A549 treated with DMSO at 1 μM for 4 hours (cell line): ENCODE results near the gene KISS1R. TPM values are rescaled to one million over a fixed set of nuclear protein-coding genes. Genes with fewer than 3 reads are reported as not detected.

Experiments used
- total RNA-seq: library from RNA; stranded (reverse); fragments of 200-300 nt; extraction: Qiagen RNA extraction; gene quantifications from 5 replicates; pipeline ENCODE4 v1.2.3, GENCODE V29; 2022; ENCODE audit warnings: low read depth

KISS1R gene
- total RNA-seq, result 0.17 to 0.43 TPM (median 0.30 TPM) in 5 replicates

GRCh38 chr19:917323-918151 is at the start of gene KISS1R:
Gene KISS1R, plus strand, starts transcription at chr19:917333. Its CDS starts 170 bp downstream, at chr19:917503.

GRCh38 chr19:892894-893689 is 24.0 kb upstream of the KISS1R start, which contains the start of the genes MED16 and RNU6-9:
Gene MED16, minus strand, starts transcription at chr19:893187. Its CDS starts 2,056 bp downstream, at chr19:891131.
Gene RNU6-9, plus strand, starts transcription at chr19:893484.

GRCh38 chr19:913080-913748 is 3.9 kb upstream of the KISS1R start, which contains the start of gene R3HDM4:
Gene R3HDM4, minus strand, starts transcription at chr19:913219. Its CDS starts 62 bp downstream, at chr19:913157.

GRCh38 chr19:925526-926322 is 8.6 kb downstream of the KISS1R start, which contains the start of gene ARID3A:
Gene ARID3A, plus strand, starts transcription at chr19:926035. Its CDS starts 3,494 bp downstream, at chr19:929529.

Other genes starting within 250 kb of the KISS1R start
- gene FSTL3, start 240.9 kb upstream of the KISS1R start, total RNA-seq, result 126 to 139 TPM (median 135 TPM) in 5 replicates
- gene PRSS57, start 221.9 kb upstream of the KISS1R start, total RNA-seq, result 0.09 to 0.31 TPM (median 0.12 TPM) in 4 of 5 replicates, not detected in the other
- gene PALM, start 208.4 kb upstream of the KISS1R start, total RNA-seq, result 11.5 to 17.0 TPM (median 13.6 TPM) in 5 replicates
- gene MISP, start 166.2 kb upstream of the KISS1R start, total RNA-seq, result 86.2 to 99.9 TPM (median 95.7 TPM) in 5 replicates
- 222 to 238 TPM (median 234 TPM) in 5 replicates for gene PTBP1, start 119.9 kb upstream of the KISS1R start, total RNA-seq
- 1.9 to 4.8 TPM (median 3.8 TPM) in 5 replicates for gene PLPPR3, start 95.4 kb upstream of the KISS1R start, total RNA-seq
- gene AZU1, start 89.5 kb upstream of the KISS1R start, total RNA-seq, result 0.14 to 0.34 TPM (median 0.22 TPM) in 4 of 5 replicates, not detected in the other
- gene PRTN3, start 76.3 kb upstream of the KISS1R start, total RNA-seq, result 0.24 to 0.36 TPM (median 0.28 TPM) in 5 replicates
- 0.13 to 0.17 TPM (median 0.14 TPM) in 3 of 5 replicates, not detected in the others for gene ELANE, start 65.0 kb upstream of the KISS1R start, total RNA-seq
- gene CFD, start 57.7 kb upstream of the KISS1R start, total RNA-seq, result 8.2 to 19.0 TPM (median 16.7 TPM) in 5 replicates
- 10.9 to 20.5 TPM (median 18.7 TPM) in 5 replicates for gene MED16, start 24.1 kb upstream of the KISS1R start, total RNA-seq
- not detected in 5 replicates for gene RNU6-9, start 23.8 kb upstream of the KISS1R start, total RNA-seq
- 27.2 to 42.8 TPM (median 35.9 TPM) in 5 replicates for gene R3HDM4, start 4.1 kb upstream of the KISS1R start, total RNA-seq
- 3.3 to 6.5 TPM (median 5.0 TPM) in 5 replicates for gene ARID3A, start 8.7 kb downstream of the KISS1R start, total RNA-seq
- 48.6 to 71.6 TPM (median 65.8 TPM) in 5 replicates for gene WDR18, start 67.0 kb downstream of the KISS1R start, total RNA-seq
- 1.1 to 2.9 TPM (median 2.4 TPM) in 5 replicates for gene GRIN3B, start 83.1 kb downstream of the KISS1R start, total RNA-seq
- gene TMEM259, start 103.8 kb downstream of the KISS1R start, total RNA-seq, result 72.8 to 115 TPM (median 101 TPM) in 5 replicates
- not detected in 5 replicates for gene RNU6-2, start 104.2 kb downstream of the KISS1R start, total RNA-seq
- 48.4 to 58.7 TPM (median 53.6 TPM) in 5 replicates for gene CNN2, start 109.3 kb downstream of the KISS1R start, total RNA-seq
- 4.6 to 9.3 TPM (median 8.6 TPM) in 5 replicates for gene ABCA7, start 122.8 kb downstream of the KISS1R start, total RNA-seq
- 1.1 to 2.0 TPM (median 1.9 TPM) in 5 replicates for gene ARHGAP45, start 149.8 kb downstream of the KISS1R start, total RNA-seq
- gene POLR2E, start 178.0 kb downstream of the KISS1R start, total RNA-seq, result 197 to 246 TPM (median 217 TPM) in 5 replicates
- 425 to 478 TPM (median 449 TPM) in 5 replicates for gene GPX4, start 186.7 kb downstream of the KISS1R start, total RNA-seq